ENCODE results near the gene EXTL2.
"Not testable (repeated sequence)": the region's sequence is repeated elsewhere in the genome, so short reads cannot be mapped to it uniquely, and the experiment has no call there.

DNA sequence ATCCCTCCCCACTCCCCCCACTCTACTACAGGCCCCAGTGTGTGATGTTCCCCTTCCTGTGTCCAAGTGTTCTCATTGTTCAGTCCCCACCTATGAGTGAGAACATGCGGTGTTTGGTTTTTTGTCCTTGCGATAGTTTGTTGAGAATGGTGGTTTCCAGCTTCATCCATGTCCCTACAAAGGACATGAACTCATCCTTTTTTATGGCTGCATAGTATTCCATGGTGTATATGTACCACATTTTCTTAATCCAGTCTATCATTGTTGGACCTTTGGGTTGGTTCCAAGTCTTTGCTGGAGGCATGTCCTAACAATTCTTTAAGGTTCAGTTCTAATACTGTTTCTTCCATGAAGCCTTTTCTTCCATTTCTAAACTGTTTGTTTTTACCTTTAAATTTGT lies 38.9 kb upstream of the EXTL2 start:
- TF ChIP-seq POLR2A (IDR thresholded peaks at IDR 0.05; ENCODE audit: low read length); GATA1 (IDR thresholded peaks at IDR 0.05; ENCODE audit: low read depth, low read length): not testable (repeated sequence)

Data from erythroblast (primary cell).